Measurements from ENCODE around the gene TRPM7. TPM values are rescaled to one million over a fixed set of nuclear protein-coding genes. Genes with fewer than 3 reads are reported as not detected.

The TRPM7 gene
- total RNA-seq, 1 donor from 2014 or later = 53.3 TPM

DNA sequence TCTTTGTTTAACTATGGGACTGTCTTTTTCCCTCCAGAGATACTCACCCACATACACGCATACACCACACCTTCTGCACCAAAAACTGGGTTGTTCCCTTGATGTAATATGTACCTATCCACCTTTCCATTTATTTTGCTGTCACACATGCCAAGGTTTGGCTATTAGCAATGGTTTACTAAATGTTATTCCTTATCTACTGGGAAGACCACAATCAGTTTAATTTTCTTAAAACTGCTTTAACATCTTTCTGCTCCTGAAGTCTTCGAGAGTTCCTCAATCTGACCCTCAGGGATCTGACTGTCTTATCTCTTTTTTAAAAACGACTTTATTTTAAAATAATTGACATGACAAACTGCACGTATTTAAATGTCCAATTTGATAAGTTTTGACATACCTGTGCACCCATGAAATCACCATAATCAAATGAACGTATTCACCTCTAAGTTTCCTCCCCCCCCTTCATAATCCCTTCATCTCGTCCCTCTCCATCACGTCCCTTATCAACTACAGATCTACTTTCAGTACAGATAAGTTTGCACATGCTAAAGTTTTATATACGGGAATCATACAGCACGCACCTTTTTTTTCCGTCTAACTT, 805 bp upstream of the TRPM7 start:
- Histone ChIP-seq H3K27me3 (no peaks in the 10 kb centered on the region), H3K27ac (peak overlapping the region; percentile 96), H3K4me1 (peaks cover 35% of the 10 kb centered on the region), H3K9me3 (no peaks in the 10 kb centered on the region), H3K4me3 (peak overlapping the region; percentile 83 to 87), H3K36me3 (no peaks in the 10 kb centered on the region)
- DNase-seq (ENCODE audit: extremely low spot score in 2 of 2) = no peak
- intact Hi-C loops (cut with DNase I) = loop anchor here (10.0 kb wide), 2 partner anchors 187 to 217 kb away; partner anchors contain the start of gene AP4E1
- no peak for TF ChIP-seq POLR2AphosphoS5 (IDR thresholded peaks at IDR 0.05; ENCODE audit: insufficient read depth in 1 of 2, low read depth in 1 of 2)
- TF ChIP-seq, protein P1, sequence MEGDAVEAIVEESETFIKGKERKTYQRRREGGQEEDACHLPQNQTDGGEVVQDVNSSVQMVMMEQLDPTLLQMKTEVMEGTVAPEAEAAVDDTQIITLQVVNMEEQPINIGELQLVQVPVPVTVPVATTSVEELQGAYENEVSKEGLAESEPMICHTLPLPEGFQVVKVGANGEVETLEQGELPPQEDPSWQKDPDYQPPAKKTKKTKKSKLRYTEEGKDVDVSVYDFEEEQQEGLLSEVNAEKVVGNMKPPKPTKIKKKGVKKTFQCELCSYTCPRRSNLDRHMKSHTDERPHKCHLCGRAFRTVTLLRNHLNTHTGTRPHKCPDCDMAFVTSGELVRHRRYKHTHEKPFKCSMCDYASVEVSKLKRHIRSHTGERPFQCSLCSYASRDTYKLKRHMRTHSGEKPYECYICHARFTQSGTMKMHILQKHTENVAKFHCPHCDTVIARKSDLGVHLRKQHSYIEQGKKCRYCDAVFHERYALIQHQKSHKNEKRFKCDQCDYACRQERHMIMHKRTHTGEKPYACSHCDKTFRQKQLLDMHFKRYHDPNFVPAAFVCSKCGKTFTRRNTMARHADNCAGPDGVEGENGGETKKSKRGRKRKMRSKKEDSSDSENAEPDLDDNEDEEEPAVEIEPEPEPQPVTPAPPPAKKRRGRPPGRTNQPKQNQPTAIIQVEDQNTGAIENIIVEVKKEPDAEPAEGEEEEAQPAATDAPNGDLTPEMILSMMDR (IDR thresholded peaks at IDR 0.05) = no peak
- no peak for TF ChIP-seq POLR2A (IDR thresholded peaks at IDR 0.05)

DNA sequence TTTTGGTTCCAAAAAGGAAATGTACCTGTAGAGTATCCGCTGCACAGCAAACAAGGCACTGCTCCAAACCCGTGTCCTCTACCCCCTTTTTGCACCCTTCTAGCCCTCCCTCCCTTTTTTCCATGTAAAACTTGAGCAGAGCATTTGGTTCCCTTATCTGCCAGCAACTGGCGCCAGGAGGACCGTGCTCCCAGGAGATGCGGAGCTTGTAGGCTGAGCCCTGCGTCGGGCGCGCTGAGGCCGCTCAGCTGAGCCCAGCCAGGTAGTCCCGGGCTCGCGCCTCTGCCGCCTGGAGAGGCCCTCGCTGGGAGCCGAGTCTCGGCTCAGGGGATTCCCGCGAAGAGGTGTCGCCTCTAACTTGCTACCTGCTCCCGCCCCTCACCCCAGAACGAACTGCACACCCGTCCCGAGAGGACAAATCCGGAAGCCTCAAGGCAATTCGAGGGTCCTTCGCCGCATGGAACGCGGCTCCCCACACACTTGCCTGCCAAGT, 575 bp downstream of the TRPM7 start:
- H3K4me3 ChIP-seq = peak overlapping the region; percentile 83 to 87
- H3K27ac ChIP-seq = peak overlapping the region; percentile 96
- no peak for TF ChIP-seq POLR2AphosphoS5 (IDR thresholded peaks at IDR 0.05; ENCODE audit: insufficient read depth in 1 of 2, low read depth in 1 of 2)
- TF ChIP-seq, protein P1 (IDR thresholded peaks at IDR 0.05) = no peak
- TF ChIP-seq POLR2A (IDR thresholded peaks at IDR 0.05) = no peak
- no peaks in the 10 kb centered on the region for H3K27me3 ChIP-seq
- peaks cover 48% of the 10 kb centered on the region for H3K4me1 ChIP-seq
- H3K36me3 ChIP-seq = no peaks in the 10 kb centered on the region
- no peaks in the 10 kb centered on the region for H3K9me3 ChIP-seq
- intact Hi-C loops (cut with DNase I) = loop anchor here (10.0 kb wide), 2 partner anchors 189 to 219 kb away; partner anchors contain the start of gene AP4E1
- DNase-seq (ENCODE audit: extremely low spot score in 2 of 2) = no peak

DNA sequence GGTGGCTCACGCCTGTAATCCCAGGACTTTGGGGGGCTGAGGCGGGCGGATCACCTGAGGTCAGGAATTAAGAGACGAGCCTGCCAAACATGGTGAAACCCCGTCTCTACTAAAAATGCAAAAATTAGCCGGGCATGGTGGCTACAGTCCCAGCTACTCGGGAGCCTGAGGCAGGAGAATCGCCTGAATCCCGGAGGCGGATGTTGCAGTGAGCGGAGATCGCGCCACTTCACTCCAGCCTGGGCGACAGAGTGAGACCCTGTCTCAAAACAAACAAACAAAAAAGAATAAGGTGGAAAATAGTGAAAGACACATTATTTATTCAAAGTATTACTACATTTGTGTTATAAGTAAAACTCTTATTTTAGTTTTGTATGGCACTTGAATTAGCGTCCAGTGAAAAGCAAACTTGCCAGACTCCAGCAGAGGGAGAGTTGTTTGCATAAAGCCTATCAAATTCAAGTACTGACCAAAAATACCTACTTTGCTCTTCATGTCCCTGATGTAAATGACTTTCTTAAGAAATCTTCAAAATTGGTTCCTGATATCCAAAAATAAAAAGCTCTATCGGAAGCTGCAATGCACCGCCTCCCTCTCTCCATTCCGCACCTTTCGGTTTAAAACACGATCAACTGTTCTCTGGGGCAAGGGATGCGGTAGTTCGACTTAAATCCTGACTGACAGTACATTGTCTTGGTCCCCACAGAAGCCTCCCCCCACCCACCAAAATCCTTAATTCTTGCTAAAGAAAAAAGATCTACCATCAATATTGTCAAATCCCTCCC, 1.2 kb downstream of the TRPM7 start:
- H3K36me3 ChIP-seq = no peaks in the 10 kb centered on the region

DNA sequence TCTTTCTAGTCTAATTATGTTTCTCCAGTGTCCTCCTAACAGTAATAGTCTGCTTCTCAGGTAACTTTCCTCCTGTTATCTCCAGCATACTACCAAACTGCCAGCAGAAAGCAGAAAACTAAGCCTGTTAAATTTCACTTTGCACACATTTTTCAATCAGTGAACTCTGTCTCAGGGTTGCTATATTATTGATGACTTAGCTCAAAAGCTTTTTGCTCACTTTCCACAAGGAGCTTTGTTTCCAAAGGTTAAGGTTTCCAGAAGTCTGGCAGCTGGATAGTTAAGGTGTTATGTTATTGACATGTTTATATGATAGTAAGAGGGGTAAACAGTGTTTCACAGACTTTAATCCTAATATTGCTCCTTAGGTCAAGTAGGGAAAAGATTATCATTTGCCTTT, 5.1 kb downstream of the TRPM7 start:
- intact Hi-C loops (cut with DNase I) = loop anchor here (10.0 kb wide), 2 partner anchors 193 to 223 kb away; partner anchors contain the start of gene AP4E1
- Histone ChIP-seq H3K27ac (no peak overlapping the region), H3K4me1 (peaks cover 65% of the 10 kb centered on the region), H3K9me3 (no peaks in the 10 kb centered on the region), H3K36me3 (no peaks in the 10 kb centered on the region), H3K4me3 (no peak overlapping the region), H3K27me3 (no peaks in the 10 kb centered on the region)
- DNase-seq (ENCODE audit: extremely low spot score in 2 of 2) = no peak
- TF ChIP-seq POLR2A (IDR thresholded peaks at IDR 0.05) (no peak), POLR2AphosphoS5 (IDR thresholded peaks at IDR 0.05; ENCODE audit: insufficient read depth in 1 of 2, low read depth in 1 of 2) (no peak)
- TF ChIP-seq, protein P1 (IDR thresholded peaks at IDR 0.05) = no peak

More for the DNA sequence above, 1.2 kb downstream of the TRPM7 start:
- Histone ChIP-seq H3K9me3 (no peaks in the 10 kb centered on the region), H3K27ac (peak overlapping the region; percentile 96), H3K27me3 (no peaks in the 10 kb centered on the region), H3K4me1 (peaks cover 48% of the 10 kb centered on the region), H3K4me3 (peak overlapping the region; percentile 83 to 87)
- no peak for DNase-seq (ENCODE audit: extremely low spot score in 2 of 2)
- intact Hi-C loops (cut with DNase I) = loop anchor here (10.0 kb wide), 2 partner anchors 189 to 219 kb away; partner anchors contain the start of gene AP4E1
- TF ChIP-seq POLR2A (IDR thresholded peaks at IDR 0.05) (no peak), POLR2AphosphoS5 (IDR thresholded peaks at IDR 0.05; ENCODE audit: insufficient read depth in 1 of 2, low read depth in 1 of 2) (no peak)
- TF ChIP-seq, protein P1 (IDR thresholded peaks at IDR 0.05) = no peak
